ENCODE data around the gene FH.

FH gene

DNA sequence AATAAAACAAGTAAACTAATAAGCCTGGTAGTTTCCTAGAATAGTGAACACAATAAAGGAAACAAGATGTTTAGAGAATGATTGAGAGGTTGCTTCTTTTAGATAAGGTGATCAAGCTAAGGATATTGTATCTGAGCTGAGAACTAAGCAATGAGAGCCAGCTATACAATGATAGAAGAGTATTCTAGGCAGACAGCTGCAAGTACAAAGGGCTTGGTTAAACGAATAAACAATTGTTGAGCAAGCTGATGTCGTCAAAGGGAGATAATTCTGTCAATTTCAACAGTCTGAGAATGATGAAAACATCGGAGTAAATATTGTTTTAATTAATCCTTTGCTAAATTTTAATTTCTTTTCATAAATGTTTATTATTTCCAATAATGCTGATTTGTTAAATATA is 5.5 kb upstream of the FH start:
- no peak for DNase-seq (ENCODE audit: low read depth)
- TF ChIP-seq, protein P1, sequence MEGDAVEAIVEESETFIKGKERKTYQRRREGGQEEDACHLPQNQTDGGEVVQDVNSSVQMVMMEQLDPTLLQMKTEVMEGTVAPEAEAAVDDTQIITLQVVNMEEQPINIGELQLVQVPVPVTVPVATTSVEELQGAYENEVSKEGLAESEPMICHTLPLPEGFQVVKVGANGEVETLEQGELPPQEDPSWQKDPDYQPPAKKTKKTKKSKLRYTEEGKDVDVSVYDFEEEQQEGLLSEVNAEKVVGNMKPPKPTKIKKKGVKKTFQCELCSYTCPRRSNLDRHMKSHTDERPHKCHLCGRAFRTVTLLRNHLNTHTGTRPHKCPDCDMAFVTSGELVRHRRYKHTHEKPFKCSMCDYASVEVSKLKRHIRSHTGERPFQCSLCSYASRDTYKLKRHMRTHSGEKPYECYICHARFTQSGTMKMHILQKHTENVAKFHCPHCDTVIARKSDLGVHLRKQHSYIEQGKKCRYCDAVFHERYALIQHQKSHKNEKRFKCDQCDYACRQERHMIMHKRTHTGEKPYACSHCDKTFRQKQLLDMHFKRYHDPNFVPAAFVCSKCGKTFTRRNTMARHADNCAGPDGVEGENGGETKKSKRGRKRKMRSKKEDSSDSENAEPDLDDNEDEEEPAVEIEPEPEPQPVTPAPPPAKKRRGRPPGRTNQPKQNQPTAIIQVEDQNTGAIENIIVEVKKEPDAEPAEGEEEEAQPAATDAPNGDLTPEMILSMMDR (IDR thresholded peaks at IDR 0.05; ENCODE audit: low read depth, low read length, missing control alignments): no peak
- no peak overlapping the region for H3K4me3 ChIP-seq (ENCODE audit: low read depth, low read length)

DNA sequence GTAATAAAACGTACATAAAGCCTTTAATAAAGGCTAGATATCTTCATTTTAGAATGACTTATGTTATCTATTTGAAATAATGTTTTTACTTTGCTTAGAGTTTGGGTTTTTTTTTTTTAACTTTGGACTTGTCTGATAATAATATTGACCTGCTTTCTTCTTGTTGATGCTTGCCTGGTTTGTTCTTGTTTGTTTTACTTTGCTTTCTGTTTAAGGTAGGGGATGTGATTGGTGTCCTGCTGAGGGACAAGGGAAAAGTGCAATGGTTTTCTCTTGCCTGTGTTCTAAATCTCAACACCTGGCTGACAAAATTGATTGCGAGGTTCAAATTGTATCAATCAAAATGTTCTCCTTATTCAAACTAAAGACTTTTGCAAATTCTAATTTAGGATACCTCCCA is 2.2 kb upstream of the FH start:
- TF ChIP-seq, protein P1 (IDR thresholded peaks at IDR 0.05; ENCODE audit: low read depth, low read length, missing control alignments): no peak
- H3K4me3 ChIP-seq (ENCODE audit: low read depth, low read length): no peak overlapping the region
- no peak for DNase-seq (ENCODE audit: low read depth)

DNA sequence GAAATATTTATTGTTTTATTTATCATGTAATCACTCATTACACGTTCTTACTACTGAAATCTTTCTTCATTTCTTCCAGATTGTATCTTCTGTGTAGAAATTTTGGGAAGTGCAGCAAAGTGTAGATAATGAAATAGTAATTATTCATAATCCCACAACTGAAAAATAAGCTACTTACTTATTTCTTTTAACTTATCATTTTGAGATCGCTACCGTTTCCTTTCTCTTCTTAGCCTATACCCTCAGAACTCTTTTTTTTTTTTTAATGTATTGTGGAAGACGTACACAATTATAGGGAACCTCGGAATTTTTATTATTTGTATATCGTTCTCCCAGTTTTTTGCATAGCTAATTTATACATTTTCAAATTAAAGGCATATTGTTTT is 518 bp upstream of the FH start:
- TF ChIP-seq, protein P1 (IDR thresholded peaks at IDR 0.05; ENCODE audit: low read depth, low read length, missing control alignments): no peak
- peak overlapping the region; percentile 94 for H3K4me3 ChIP-seq (ENCODE audit: low read depth, low read length)
- no peak for DNase-seq (ENCODE audit: low read depth)

DNA sequence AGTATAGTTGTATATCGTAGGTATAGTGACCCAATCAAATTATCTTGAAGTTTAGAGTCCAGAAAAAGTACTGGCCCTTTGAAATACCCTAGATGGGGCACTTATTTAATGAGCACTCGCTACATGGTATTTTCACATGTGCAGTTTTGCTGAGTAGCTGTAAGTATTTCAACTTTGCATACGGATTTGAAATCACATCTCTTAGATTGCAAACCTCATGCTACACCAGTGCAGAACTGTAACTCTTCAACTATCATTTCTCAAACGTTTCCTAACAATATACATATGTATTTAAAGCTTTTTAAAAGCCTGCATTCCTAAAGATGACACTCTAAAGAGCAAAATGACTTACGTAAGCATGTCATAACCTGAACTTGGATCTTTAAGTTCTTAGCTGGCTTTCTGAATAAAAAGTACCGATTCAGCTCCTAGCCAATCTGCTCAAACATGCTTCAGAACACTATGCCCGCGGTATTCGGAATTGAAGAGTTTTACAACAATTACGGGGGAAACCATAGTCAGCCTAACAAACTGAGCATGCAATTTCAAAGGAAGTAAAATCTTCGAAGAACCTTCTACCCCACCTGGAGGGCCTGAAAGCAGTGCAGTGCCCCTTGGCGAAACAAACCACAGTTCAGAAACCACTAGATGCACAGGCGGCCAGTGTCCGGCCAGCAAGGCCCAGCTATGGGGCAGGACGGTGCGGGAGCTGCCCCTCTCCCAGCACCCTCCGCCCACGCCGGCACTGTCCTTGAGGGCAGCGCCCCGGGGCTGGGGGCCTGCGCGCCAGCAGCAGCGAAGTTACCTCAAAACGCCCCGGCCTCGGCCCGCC is 863 bp downstream of the FH start:
- TF ChIP-seq, protein P1 (IDR thresholded peaks at IDR 0.05; ENCODE audit: low read depth, low read length, missing control alignments): no peak
- DNase-seq (ENCODE audit: low read depth): no peak
- peak overlapping the region; percentile 94 for H3K4me3 ChIP-seq (ENCODE audit: low read depth, low read length)

DNA sequence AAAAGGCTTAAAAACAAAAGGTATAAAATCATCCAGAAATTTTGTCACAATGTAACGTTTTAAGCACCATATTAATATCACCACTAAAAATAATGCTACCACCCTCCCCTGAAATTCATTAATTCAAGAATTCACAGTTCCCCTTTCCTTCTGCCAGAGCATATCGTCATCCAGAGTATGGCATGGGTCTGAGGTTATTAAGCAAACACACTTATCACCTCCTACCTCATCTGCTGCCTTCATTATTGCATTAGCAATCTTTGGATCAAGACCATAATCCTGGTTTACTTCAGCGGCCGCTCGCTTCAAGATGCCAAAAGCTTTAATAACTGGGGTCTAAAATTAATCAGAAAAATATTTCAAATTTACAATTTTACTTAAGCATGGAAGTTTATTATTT is 6.2 kb downstream of the FH start:
- DNase-seq (ENCODE audit: low read depth): no peak
- TF ChIP-seq, protein P1 (IDR thresholded peaks at IDR 0.05; ENCODE audit: low read depth, low read length, missing control alignments): no peak
- no peak overlapping the region for H3K4me3 ChIP-seq (ENCODE audit: low read depth, low read length)

DNA sequence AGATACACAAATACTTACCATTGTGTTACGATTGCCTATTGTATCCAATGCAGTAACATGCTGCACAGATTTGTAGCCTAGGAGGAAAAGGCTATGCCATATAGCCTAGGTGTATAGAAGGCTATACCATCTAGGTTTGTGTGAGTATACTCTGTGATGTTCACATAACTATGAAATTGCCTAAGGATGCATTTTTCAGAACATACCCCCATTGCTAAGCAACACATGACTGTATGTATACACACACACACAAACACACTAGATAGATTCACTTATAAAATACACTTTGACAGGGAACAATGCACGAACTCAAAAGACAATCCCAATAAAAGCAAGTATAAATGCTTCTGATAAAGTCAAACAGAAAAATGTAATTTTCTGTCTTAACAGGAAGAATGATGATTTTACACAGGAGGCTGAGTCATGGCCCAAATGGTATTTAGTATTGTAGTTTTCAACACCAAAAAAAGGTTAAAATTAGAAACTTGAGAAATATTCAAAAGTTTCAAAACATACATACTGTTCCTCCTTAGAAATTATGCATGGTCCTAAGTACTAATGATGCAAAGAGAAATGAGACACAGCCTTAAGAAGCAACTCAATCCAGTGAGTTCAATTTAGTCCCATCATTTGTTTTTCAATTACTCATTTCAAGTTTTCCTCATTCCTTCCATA is 12.2 kb downstream of the FH start:
- no peak overlapping the region for H3K4me3 ChIP-seq (ENCODE audit: low read depth, low read length)
- TF ChIP-seq, protein P1 (IDR thresholded peaks at IDR 0.05; ENCODE audit: low read depth, low read length, missing control alignments): no peak
- no peak for DNase-seq (ENCODE audit: low read depth)
